GM18907 (cell line): Measurements from ENCODE around the gene CAPN15.

ENCODE experiments used
- ATAC-seq: cut with Tn5 transposase; IDR thresholded peaks from one replicate; pipeline ENCODE4 v1.9.1; 2021; ENCODE audit warnings: mild to moderate bottlenecking, moderate library complexity; ENCODE audit not compliant: unreplicated experiment

CAPN15 gene

GRCh38 chr16:540645-541340 lies 13.3 kb downstream of the CAPN15 start:
- no peak for ATAC-seq

DNA sequence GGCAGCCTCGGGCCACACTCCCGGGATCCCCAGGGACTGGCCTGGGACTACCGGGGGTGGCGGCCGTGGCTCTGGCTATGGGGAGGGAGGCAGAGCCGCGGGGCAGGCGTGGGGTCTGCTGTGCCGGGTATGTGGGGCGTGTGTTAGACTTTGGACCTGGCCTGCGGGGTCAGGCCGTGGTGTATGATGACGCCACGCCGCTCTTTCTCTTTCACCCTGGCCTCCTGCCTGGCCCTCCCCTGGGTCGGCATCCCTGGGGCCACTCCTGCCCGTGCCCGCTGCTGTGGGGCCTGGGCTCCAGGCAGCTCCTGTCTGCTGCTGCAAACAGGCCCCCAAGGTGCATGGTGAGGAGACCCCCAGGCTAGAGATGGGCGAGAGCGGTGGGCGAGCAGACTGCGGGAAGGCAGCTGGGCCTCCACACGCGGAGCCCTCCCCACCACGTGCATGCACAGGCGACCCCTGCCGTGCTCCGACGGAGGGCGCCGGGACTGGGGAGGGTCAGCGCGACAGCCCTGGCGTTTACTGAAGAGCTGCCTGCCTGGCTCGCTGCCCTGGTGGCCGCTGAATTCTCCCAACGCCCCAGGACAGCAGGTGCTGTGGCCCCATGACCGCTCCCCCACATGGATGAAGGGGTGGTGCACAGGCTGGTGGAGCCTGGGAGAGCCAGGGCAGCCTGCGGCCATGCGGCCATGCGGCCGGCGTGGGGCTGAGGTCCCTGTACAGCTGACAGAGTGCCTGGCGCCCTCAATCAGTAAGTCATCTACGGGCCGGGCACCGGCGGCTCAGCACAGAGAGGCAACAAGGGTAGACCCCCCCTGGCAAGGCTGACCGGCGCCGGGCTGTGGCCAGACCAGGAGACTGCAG lies 16.0 kb downstream of the CAPN15 start:
- no peak for ATAC-seq

DNA sequence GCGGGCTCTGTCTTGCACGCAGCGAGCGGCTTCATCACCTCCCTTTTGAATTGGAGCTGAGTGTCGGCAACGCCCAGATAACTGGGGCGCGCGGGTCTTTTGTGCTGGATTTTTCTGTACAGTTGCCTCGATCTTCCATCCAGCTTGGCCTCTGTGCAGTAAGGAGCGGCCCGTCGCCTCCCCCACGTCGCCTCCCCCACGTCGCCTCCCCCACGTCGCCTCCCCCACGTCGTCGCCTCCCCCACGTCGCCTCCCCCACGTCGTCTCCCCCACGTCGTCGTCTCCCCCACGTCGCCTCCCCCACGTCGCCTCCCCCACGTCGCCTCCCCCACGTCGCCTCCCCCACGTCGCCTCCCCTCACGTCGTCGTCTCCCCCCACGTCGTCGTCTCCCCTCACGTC lies 17.0 kb downstream of the CAPN15 start:
- ATAC-seq = no peak

- no peak for ATAC-seq
These were observed 19.6 kb downstream of the CAPN15 start for GRCh38 chr16:546909-547770.

GRCh38 chr16:548586-548985 lies 21.1 kb downstream of the CAPN15 start:
- ATAC-seq = no peak

DNA sequence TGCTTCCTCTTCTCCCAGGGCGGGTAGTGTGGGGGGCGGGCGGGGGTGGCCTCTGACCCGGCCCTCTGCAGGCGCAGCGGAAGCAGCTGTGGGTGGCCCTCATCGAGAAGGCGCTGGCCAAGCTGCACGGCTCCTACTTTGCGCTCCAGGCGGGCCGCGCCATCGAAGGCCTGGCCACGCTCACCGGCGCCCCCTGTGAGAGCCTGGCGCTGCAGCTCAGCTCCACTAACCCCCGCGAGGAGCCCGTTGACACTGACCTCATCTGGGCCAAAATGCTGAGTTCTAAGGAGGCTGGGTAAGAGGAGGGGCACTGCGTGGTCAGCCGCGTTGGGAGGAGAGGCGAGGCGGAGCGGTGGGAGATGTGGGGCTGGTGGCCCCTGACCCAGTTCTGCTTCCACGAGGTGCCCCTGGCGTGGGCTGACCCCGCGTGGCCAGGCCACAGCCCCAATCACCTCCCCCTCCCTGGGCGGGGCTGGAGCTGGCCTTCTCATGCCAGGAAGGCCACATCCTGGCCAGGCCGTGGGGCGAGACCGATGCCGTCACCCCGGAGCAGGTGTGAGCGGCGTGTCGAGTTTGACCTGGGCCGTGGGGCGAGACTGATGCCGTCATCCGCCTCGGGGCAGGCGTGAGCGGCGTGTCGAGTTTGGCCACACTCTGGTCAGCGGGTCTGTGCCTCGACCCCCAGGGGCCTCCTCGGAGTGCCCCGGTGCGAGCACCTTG lies 22.2 kb downstream of the CAPN15 start:
- ATAC-seq = no peak

- ATAC-seq = no peak
These were observed 23.7 kb downstream of the CAPN15 start for GRCh38 chr16:551210-551609.

DNA sequence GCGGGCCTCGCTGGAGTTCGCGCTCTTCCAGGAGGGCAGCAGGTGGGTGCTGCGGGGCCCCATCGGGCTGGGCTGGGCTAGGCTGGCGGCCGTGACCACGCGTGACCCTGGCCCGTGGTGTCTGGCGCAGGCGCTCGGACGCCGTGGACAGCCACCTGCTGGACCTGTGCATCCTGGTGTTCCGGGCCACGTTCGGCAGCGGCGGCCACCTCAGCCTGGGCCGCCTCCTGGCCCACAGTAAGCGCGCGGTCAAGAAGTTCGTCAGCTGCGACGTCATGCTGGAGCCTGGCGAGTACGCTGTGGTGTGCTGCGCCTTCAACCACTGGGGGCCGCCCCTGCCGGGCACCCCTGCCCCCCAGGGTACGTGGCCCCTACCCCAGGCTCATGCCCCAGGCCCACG lies 24.7 kb downstream of the CAPN15 start:
- ATAC-seq = no peak

DNA sequence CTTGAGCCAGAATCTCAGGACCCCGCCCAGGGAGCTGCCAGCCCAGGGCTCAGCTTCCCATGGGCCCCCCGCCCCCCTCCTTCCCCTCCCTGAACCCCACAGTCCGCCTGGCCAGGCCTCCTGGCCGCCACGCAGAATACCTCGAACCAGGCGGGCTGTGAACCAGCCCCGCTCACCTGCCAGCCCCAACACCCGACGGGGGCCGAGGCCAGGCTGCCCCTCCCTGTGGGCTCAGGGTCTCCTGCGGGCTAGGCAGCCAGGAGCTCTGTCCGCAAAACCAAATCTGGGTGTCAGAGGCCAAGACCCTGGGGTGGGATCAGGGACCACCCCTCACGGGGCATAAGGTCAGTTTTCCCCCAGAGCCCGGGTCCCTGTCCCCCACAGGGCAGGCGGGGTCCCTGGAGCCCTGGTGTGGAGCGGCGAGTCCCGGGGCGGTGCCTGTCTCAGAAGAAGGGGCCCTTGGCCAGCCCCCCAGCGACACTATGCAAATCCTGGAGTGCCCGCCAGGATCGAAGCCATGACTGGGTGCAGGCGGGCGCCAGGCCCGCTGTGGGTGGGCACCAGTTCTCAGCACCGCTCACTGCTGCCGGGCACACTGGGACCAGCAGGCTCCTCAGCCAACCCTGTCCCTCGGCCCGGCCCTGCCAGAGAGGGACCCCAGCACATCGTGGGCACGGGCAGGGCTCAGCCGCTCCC lies 26.2 kb downstream of the CAPN15 start:
- no peak for ATAC-seq

GRCh38 chr16:554297-554621 lies 26.7 kb downstream of the CAPN15 start:
- ATAC-seq = no peak

- no peak for ATAC-seq
These were observed 27.3 kb downstream of the CAPN15 start for GRCh38 chr16:554640-555365.

DNA sequence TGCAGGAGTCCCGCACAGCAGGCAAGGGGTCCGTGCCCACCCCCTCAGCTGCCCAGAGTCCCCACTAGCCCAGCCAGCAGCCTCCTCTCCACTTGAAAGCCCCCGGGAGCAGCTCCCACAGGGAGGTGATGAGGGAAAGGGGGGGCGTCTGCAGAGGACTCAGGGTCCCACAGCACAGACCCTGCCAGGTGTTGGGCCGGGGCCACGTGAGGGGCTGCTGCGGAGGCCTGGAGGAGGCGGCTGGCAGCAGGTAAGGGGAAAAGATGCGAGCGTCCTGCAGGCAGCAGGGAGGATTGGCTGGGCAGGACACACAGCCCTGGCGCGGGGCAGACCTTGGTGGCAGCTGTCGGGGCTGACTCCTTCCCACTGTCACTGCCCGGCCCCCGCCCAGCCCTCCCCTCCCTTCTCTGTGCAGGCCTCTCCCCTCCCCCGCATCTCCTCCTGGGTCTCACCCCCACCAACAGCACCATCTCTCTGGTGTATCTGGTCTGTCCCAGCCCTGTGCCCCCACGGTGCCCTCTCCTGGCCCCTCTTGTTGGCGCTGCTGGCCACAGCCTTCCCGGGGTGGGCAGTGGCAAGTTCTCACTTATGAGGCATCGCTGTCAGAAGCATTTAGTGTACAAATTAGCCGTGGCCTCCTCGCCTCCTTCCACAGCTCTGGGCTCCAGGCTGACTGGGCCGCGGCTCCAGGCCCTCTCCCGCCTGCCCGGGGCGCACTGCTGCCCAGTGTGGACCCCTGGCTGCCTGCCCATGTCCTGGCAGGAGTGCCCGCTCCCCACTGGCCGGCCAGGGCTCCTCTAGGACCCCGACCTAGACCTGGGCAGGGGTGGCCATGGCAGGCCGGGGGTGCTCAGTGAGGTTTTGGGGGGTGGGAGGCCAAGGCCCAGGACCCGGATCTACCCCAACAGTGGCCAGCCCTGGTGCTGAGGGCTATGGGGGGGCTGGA lies 28.3 kb downstream of the CAPN15 start:
- no peak for ATAC-seq

- ATAC-seq = no peak
These were observed 29.1 kb downstream of the CAPN15 start for GRCh38 chr16:556474-557173.

DNA sequence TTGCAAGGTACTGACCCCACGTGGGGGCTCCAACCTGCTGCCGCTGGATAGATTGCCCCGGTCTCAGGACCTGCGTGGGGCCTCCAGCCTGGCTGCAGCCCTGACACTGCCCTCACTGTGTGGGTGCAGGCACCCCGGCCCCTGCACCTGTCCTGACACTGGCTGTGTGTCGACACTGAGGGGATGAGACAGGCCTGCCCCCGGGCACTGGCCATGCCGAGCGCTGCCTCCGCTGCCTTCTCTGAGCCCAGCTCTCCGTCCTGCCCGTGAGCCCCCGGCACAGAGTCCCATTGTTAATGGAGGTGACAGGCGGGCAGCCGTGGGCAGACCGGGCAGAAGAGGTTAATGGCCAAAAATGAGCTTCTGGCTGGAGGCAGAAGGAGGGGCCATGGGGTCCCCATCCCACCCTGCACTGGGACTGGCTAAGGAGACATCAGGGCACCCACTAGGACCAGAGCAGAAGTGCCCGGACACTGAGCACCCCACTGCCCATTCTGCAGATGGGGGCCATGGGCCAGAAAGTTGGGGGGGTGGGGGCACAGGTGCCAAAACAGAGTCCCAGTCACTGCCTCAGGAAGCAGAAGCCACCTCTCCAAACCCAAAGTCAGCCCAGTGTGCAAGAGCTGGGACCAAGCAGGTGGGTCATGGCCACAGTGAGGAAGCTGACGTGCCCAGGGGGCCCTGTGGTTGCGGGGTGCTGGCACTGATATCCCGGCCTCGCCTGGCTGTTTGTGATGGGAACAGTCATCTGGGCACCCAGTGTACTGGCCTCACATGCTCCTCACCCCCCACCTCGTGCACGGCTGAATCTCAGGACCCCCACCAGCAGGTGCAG lies 30.2 kb downstream of the CAPN15 start:
- no peak for ATAC-seq

DNA sequence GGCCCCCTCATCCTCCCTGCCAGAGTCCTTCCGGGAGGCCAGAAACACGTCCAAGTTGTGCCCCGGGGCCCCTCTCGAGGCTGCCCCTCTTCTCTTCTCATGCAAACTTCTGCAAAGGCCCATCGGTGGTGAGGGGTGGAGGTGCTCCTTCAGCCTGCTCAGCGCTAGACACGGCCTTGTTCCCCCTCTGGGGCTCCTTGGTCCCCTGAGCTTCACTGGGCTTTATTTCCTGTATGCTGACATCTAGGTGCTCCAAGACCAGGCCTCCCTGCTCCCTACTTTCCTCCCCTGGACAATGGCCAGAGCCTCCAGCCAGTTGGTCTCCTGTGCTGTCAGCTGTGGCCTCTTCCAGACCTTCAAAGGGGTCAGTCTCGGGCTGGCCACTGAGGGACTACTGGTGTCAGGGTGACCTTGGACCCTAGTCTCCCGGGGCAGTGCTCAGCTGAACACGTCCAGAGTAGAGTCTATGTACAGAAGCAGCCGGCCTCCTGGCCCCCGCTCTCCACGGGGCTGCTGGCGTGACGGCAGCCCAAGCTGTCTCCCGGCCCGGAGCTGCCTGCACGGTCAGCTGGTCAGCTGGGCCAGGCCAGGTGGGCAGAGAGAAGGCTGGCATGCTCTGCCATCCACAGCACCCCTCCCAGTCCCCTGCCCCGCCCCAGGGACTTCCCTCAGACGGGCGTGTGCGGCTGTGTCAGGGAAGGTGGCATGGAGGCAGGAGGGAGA lies 30.9 kb downstream of the CAPN15 start:
- ATAC-seq = no peak

GRCh38 chr16:559021-559380 lies 31.5 kb downstream of the CAPN15 start:
- ATAC-seq = no peak
